Measurements from ENCODE around the gene TIPRL.
A peak's percentile ranks its signal among the peaks of the same experiment; 100 is the strongest.

The TIPRL gene

GRCh38 chr1:168178227-168178637, 530 bp upstream of the TIPRL start:
- TF ChIP-seq GATA3 (IDR thresholded peaks at IDR 0.05; ENCODE audit: low read depth, low read length): no peak
- no peak for TF ChIP-seq GATA2 (IDR thresholded peaks at IDR 0.05; ENCODE audit: low read depth, low read length)

- no peak for TF ChIP-seq GATA3 (IDR thresholded peaks at IDR 0.05; ENCODE audit: low read depth, low read length)
- TF ChIP-seq GATA2 (IDR thresholded peaks at IDR 0.05; ENCODE audit: low read depth, low read length): peak; percentile 58; the same call in 1 of the 2 replicates
Measured at GRCh38 chr1:168179438-168180147, 831 bp downstream of the TIPRL start.

- TF ChIP-seq GATA3 (IDR thresholded peaks at IDR 0.05; ENCODE audit: low read depth, low read length) (no peak), GATA2 (IDR thresholded peaks at IDR 0.05; ENCODE audit: low read depth, low read length) (no peak)
Measured at GRCh38 chr1:168180148-168180524, 1.4 kb downstream of the TIPRL start.

- TF ChIP-seq GATA2 (IDR thresholded peaks at IDR 0.05; ENCODE audit: low read depth, low read length) (no peak), GATA3 (IDR thresholded peaks at IDR 0.05; ENCODE audit: low read depth, low read length) (no peak)
Measured at GRCh38 chr1:168187177-168187576, 8.4 kb downstream of the TIPRL start.

GRCh38 chr1:168190403-168190802, 11.6 kb downstream of the TIPRL start:
- no peak for TF ChIP-seq GATA2 (IDR thresholded peaks at IDR 0.05; ENCODE audit: low read depth, low read length)
- no peak for TF ChIP-seq GATA3 (IDR thresholded peaks at IDR 0.05; ENCODE audit: low read depth, low read length)

- no peak for TF ChIP-seq GATA2 (IDR thresholded peaks at IDR 0.05; ENCODE audit: low read depth, low read length)
- no peak for TF ChIP-seq GATA3 (IDR thresholded peaks at IDR 0.05; ENCODE audit: low read depth, low read length)
Measured at GRCh38 chr1:168195199-168196135, 16.7 kb downstream of the TIPRL start.

- TF ChIP-seq GATA3 (IDR thresholded peaks at IDR 0.05; ENCODE audit: low read depth, low read length) (no peak), GATA2 (IDR thresholded peaks at IDR 0.05; ENCODE audit: low read depth, low read length) (no peak)
Measured at GRCh38 chr1:168199056-168199455, 20.3 kb downstream of the TIPRL start.

- TF ChIP-seq GATA3 (IDR thresholded peaks at IDR 0.05; ENCODE audit: low read depth, low read length): no peak
- no peak for TF ChIP-seq GATA2 (IDR thresholded peaks at IDR 0.05; ENCODE audit: low read depth, low read length)
Measured at GRCh38 chr1:168202941-168203654, 24.3 kb downstream of the TIPRL start.

GRCh38 chr1:168206111-168206510, 27.3 kb downstream of the TIPRL start:
- TF ChIP-seq GATA3 (IDR thresholded peaks at IDR 0.05; ENCODE audit: low read depth, low read length) (no peak), GATA2 (IDR thresholded peaks at IDR 0.05; ENCODE audit: low read depth, low read length) (no peak)

GRCh38 chr1:168210312-168210711, 31.6 kb downstream of the TIPRL start:
- no peak for TF ChIP-seq GATA2 (IDR thresholded peaks at IDR 0.05; ENCODE audit: low read depth, low read length)
- TF ChIP-seq GATA3 (IDR thresholded peaks at IDR 0.05; ENCODE audit: low read depth, low read length): no peak

- TF ChIP-seq GATA3 (IDR thresholded peaks at IDR 0.05; ENCODE audit: low read depth, low read length) (no peak), GATA2 (IDR thresholded peaks at IDR 0.05; ENCODE audit: low read depth, low read length) (no peak)
Measured at GRCh38 chr1:168213349-168213748, 34.6 kb downstream of the TIPRL start.

- TF ChIP-seq GATA2 (IDR thresholded peaks at IDR 0.05; ENCODE audit: low read depth, low read length) (no peak), GATA3 (IDR thresholded peaks at IDR 0.05; ENCODE audit: low read depth, low read length) (no peak)
Measured at GRCh38 chr1:168216171-168216570, 37.4 kb downstream of the TIPRL start.

GRCh38 chr1:168217664-168218063, 38.9 kb downstream of the TIPRL start:
- no peak for TF ChIP-seq GATA3 (IDR thresholded peaks at IDR 0.05; ENCODE audit: low read depth, low read length)
- TF ChIP-seq GATA2 (IDR thresholded peaks at IDR 0.05; ENCODE audit: low read depth, low read length): no peak

GRCh38 chr1:168218658-168219057, 39.9 kb downstream of the TIPRL start:
- TF ChIP-seq GATA3 (IDR thresholded peaks at IDR 0.05; ENCODE audit: low read depth, low read length) (no peak), GATA2 (IDR thresholded peaks at IDR 0.05; ENCODE audit: low read depth, low read length) (no peak)

All from SH-SY5Y (cell line).